Epidermal melanocyte (primary cell): Measurements from ENCODE around the gene NDUFS6.
"Not testable (repeated sequence)": the region's sequence is repeated elsewhere in the genome, so short reads cannot be mapped to it uniquely, and the experiment has no call there.

Experiments
- DNase-seq: peaks from one replicate; pipeline ENCODE4 v3.0.0; 2011; ENCODE audit warnings: low spot score; ENCODE audit not compliant: insufficient read length

Gene NDUFS6

DNA sequence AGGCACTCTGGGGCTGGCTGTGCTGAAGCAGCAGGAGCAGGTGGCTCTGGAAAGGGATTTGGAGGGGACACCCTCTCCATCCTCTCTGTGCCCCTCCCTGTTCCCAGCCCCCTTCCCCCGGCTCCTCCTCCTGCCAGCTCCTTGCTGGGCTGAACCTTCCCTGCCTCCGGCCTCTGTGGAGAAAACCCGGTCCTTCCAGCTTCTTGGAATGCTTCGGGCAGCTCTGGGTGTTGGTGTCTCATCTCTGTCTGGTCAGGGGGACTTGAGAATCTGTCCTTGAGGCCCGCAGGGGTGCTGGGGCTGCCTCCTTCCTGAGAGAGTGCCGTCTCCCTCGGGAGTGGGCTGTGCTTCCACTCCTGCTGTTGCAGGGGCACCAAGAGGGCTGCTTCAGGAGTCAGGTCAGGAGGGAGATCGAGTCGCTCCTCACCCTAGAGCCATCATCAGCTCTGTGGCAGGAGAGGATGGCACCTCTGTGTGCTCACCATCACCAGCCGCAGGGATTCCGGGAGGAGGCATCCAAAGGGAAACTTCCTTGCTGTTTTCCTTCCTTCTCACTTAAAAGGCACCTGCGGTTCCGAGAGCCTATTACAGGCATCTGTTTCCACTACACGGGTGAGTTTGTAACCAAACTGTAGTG lies 30.6 kb downstream of the NDUFS6 start:
- DNase-seq, result no peak

- DNase-seq, result no peak
Measured at GRCh38 chr5:1832511-1833250, 31.5 kb downstream of the NDUFS6 start.

- no peak for DNase-seq
Measured at GRCh38 chr5:1833264-1834021, 32.2 kb downstream of the NDUFS6 start.

DNA sequence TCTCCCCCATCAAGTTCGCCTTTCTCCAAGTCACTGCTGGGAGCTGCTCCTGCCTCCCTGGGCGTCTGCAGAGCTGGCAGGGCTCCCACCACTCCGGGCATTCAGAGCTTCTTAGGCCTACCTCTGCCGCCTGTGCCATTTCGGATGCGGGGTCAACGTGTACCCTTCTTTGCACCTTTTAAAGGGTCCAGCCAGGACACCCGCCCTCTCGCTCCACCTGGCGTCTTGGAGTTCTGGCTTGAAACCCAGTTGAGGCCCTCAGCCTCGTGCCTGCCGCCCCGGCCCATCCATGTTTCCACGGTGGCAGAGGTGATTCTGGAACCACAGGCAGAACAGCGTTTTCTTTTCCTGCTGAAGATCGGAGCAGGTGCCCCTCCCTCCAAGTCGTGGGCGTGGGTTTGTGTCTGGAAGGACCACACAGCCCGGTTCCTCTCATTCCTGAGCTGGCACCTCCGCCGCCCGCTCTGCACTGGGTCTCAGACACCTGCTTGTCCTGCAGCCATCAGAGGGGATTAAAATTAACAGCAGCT lies 32.9 kb downstream of the NDUFS6 start:
- no peak for DNase-seq

DNA sequence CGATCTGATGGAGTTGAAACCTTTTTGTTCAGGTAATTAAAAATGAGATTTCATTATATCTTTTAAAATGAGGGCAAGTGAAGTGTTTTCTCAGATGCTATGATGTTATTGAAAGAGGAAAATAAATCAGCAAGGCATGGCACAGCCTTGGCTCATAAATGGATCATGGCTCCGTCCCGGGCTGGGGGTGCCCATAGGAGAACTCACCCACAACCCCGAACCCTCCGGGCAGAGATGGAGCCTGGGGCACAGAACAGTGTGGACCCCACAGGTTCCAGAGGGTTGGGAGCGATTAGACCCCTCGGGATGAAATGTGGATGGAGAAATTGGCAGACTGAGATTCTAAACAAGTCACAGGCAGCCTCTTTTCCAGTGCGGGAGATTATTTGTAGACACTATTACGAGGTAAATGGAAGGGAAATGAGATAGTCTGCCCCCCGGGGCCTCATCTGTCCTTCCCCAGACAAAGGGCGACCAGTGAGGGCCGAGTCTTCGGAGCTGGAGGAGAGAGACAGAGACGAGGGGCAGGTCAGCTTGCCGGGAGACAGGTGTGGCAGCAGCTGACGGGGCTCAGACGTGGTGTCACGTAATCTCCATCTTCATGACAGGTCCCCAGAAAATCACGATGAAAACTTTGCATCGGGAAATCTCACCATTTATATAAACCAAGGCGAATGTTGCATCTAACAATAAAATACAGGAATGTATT lies 33.7 kb downstream of the NDUFS6 start:
- no peak for DNase-seq

GRCh38 chr5:1835431-1835830 lies 34.2 kb downstream of the NDUFS6 start:
- no peak for DNase-seq

GRCh38 chr5:1836176-1836890 lies 35.1 kb downstream of the NDUFS6 start:
- DNase-seq, result no peak

GRCh38 chr5:1836891-1837880 lies 36.0 kb downstream of the NDUFS6 start:
- no peak for DNase-seq

DNA sequence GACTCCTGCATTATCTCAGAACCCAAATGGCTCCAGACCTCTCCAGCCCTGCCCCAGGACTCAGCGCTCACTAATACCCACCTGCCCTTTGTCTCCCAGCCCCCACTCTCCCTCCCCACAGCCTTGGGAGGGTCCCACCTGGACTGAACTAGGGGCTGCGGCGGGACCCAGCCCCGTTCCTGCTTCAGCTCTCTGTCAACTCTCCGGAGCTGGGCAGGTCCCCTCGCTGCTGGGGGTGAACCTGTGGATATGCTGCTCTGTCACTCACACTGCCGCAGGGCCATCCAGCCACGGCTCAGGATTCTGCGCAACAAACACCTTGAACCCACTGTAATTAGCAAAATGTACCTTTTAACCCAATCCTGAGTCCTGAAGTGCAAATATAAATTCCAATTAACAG lies 36.8 kb downstream of the NDUFS6 start:
- no peak for DNase-seq

DNA sequence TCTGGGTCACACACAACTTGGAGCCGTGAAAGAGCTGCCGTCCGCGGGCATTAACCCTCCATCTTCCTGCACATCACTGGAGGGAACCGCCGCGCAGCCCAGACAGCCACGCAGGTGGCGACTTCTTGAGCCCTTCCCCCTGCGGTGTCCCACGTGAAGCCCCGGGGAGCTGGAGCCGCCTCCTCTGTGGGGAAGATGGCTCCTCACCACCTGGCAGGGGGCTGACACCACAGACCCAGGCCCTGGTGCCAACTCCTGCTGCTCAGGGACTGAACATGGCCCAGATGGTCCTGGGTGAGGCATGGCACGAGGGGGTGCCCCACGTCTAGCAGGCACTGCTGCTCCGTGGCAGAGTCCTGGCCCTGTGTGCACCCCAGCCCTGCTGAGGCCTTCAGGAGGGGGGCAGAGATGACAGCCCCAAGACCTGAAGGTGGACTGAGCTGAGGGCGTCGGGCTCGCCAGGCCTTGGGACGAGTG lies 38.9 kb downstream of the NDUFS6 start:
- no peak for DNase-seq

DNA sequence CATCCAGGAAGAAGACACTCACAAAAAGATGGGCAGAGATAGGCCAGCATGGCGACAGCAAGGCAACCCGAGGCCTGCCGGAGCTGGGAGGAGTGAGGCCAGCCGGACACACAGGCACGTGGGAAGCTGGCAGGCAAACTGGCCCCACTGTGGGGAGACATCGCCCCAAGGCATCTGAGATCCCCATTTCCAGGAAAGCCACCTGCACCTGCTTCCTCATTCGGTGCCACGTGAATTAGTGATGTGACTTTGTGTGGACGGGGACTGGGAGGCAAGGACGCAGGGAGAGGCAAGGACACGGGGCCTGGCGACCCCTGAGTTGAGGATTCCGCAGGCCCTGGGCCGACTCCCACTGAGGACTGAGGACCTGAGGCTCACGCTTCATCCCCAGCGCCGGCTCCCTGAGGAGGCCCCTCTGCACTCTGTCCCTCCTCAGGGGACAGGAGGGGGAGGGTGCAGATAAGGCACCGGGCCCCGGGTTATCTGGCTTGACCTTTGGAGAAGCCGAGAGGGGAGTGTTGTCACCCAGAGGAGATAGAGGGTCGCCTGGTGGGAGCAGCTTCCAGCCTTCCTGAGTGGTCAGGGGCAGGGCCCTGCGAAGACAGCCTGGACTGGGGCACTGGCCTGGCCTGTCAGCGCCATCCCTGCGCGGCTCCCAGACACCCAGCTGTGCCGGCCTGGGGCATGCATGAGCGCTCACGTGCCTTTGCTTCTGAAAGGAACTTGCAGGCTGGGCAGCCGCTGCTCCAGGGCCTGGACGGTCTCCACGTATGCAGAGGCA lies 39.7 kb downstream of the NDUFS6 start:
- no peak for DNase-seq

DNA sequence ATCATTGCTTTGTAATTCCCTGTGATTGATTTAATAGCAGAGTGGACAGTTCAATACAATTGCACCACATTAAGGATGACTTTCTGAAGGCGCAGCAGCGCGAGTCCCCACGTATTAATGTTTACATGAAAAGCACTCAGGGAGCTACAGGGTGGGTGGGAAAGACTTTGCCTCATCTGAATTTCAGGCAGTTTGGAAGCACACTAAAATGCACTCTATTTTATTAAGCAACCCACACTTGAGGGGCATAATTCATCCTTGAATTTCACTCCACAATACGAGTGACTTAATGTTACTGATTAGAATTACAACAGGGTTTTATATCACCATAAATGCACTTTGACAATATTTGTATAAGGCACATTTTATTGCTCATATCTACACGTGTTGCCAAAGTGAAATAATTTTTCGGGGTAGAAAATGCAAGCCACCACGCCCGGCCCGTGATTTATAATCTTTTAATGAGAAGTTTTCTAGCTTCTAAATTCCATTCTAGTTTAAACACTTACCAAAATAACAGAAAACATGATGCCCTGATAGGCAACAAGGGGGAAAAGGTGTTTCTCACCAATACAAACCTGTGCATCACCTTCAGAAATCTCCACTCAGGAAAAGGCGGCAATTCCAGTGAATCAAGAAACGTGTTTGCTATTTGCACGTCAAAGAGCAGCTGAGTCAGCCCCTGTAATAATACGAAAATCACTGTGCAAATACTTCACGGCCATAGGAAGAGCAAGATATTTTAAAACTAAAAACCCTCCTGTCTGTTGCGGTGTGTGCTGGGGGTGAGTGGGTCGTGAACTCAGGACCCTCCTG lies 41.0 kb downstream of the NDUFS6 start:
- DNase-seq, result no peak

- DNase-seq, result not testable (repeated sequence)
Measured at GRCh38 chr5:1843761-1844160, 42.6 kb downstream of the NDUFS6 start.

DNA sequence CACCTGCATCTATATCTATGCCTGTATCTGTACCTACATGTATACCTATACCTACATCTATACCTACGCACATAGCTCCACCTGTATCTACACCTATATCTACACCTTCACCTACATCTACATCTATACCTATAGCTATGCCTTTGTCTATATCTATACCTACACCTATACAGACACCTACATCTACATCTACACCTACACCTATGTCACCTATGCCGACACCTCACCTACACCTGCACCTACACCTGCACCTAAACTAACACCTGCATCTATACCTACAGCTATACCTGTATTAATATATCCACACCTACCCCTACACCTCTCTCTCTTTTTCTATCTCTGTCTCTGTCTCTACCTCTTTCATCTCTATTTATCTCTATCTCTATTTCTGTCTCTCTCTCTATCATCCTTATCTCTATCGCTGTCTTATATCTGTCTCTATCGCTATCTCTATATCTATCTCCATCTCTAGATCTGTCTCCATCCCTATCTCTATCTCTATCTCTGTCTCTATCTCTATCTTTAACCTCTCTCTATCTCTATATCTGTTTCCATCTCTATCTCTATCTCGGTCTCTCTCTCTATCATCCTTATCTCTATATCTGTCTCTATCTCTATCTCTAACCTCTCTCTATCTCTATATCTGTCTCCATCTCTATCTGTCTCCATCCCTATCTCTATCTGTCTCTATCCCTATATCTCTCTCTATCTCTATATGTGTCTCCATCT lies 43.7 kb downstream of the NDUFS6 start:
- no peak for DNase-seq

DNA sequence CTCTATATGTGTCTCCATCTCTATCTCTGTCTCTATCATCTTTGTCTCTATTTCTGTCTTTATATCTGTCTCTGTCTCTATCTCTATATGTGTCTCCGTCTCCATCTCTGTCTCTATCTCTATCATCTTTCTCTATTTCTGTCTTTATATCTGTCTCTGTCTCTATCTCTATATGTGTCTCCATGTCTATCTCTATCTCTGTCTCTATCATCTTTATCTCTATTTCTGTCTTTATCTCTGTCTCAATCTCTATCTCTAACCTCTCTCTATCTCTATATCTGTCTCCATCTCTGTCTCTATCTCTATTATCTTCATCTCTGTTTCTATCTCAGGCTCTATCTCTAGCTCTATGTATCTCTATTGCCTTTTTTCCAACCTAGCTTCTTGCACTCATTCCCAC lies 44.5 kb downstream of the NDUFS6 start:
- DNase-seq, result no peak

- no peak for DNase-seq
Measured at GRCh38 chr5:1846583-1846982, 45.4 kb downstream of the NDUFS6 start.

- no peak for DNase-seq
Measured at GRCh38 chr5:1847056-1847455, 45.8 kb downstream of the NDUFS6 start.
